MM.1S (cell line): ENCODE results near the gene MAML3.
"Not testable (repeated sequence)": the region's sequence is repeated elsewhere in the genome, so short reads cannot be mapped to it uniquely, and the experiment has no call there.

Experiments
- DNase-seq: peaks from one replicate; pipeline ENCODE4 v3.0.0-alpha.2; 2015
- H2AFZ ChIP-seq: fragments of 300-600 bp; sonication (generic); 2 replicates; pipeline ENCODE4 v1.6.0; 2016; ENCODE audit warnings: antibody characterized with exemption, low read length
- H3F3A ChIP-seq: fragments of 300-600 bp; sonication (generic); 2 replicates; pipeline ENCODE4 v1.6.1; 2016; ENCODE audit warnings: mild to moderate bottlenecking, antibody characterized with exemption, low read length, moderate library complexity, mixed read lengths; ENCODE audit not compliant: insufficient read depth
- H3K27ac ChIP-seq: fragments of 300-600 bp; sonication (generic); 2 replicates; pipeline ENCODE4 v1.5.1; 2016; ENCODE audit warnings: mild to moderate bottlenecking, low read length
- H3K27me3 ChIP-seq: fragments of 300-600 bp; sonication (generic); replicated peaks from 2 replicates; pipeline ENCODE4 v1.6.0; 2016; ENCODE audit warnings: low read length; ENCODE audit not compliant: insufficient read depth
- H3K36me3 ChIP-seq: fragments of 300-600 bp; sonication (generic); replicated peaks from 2 replicates; pipeline ENCODE4 v1.6.1; 2016; ENCODE audit warnings: mild to moderate bottlenecking, low read length, mixed read lengths; ENCODE audit not compliant: insufficient read depth
- H3K4me1 ChIP-seq: fragments of 300-600 bp; sonication (generic); 2 replicates; pipeline ENCODE4 v1.6.1; 2016; ENCODE audit warnings: low read length, mixed read lengths
- H3K4me2 ChIP-seq: fragments of 300-600 bp; sonication (generic); 2 replicates; pipeline ENCODE4 v1.6.0; 2016; ENCODE audit warnings: low read depth, low read length
- H3K4me3 ChIP-seq: fragments of 300-600 bp; sonication (generic); 2 replicates; pipeline ENCODE4 v1.5.1; 2016; ENCODE audit warnings: low read length, mixed read lengths
- H3K79me2 ChIP-seq: fragments of 300-600 bp; sonication (generic); 2 replicates; pipeline ENCODE4 v1.6.1; 2016; ENCODE audit warnings: mixed run types, low read length, mixed read lengths
- H3K9ac ChIP-seq: fragments of 300-600 bp; sonication (generic); 2 replicates; pipeline ENCODE4 v1.6.1; 2016; ENCODE audit warnings: low read length, mixed read lengths
- H3K9me2 ChIP-seq: fragments of 300-600 bp; sonication (generic); replicated peaks from 2 replicates; pipeline ENCODE4 v1.6.1; 2016; ENCODE audit warnings: mild to moderate bottlenecking, low read length, mixed read lengths; ENCODE audit not compliant: insufficient read depth
- H3K9me3 ChIP-seq: fragments of 300-600 bp; sonication (generic); replicated peaks from 2 replicates; pipeline ENCODE4 v1.6.1; 2016; ENCODE audit warnings: mild to moderate bottlenecking, low read length, mixed read lengths; ENCODE audit not compliant: insufficient read depth
- H4K20me1 ChIP-seq: fragments of 300-600 bp; sonication (generic); 2 replicates; pipeline ENCODE4 v1.6.1; 2016; ENCODE audit warnings: mild to moderate bottlenecking, low read length, moderate library complexity, mixed read lengths; ENCODE audit not compliant: insufficient read depth
- EZH2 ChIP-seq: fragments of 300-600 bp; sonication (generic); optimal IDR thresholded peaks from 2 replicates; pipeline ENCODE3; 2017; ENCODE audit warnings: low read depth, mild to moderate bottlenecking, antibody characterized with exemption, low read length, mixed read lengths
- EZH2phosphoT487 ChIP-seq: fragments of 300-600 bp; sonication (generic); IDR thresholded peaks from 2 replicates; pipeline ENCODE4 v1.6.1; 2018; ENCODE audit warnings: antibody characterized with exemption, low read length
- TF ChIP-seq, protein P1 (sequence below): fragments of 300-600 bp; sonication (generic); IDR thresholded peaks from 2 replicates; pipeline ENCODE4 v1.5.1; 2016; ENCODE audit warnings: antibody characterized with exemption, low read length, mixed read lengths

The MAML3 gene

DNA sequence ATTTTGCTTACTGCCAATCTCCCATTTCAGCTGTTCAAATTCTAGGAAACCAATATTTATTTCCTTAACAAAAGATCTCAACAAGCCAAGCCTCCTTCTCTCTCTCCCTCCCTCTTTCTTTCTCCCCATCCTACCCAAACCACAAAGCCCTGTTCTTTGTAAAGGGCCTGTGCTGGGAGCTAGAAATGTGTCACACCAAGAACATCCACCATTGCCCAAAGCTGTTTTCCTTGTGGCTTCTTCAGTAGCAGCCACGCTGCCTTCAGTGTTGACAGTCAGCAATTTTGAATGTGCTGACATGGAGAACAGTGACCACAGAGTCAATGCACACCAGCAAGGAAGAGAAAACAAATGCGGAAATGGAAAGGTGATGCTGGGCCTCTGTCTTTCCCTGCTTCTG, 203.0 kb downstream of the MAML3 start:
- Histone ChIP-seq H3K9me2 (no peaks in the 10 kb centered on the region), H3K36me3 (no peaks in the 10 kb centered on the region), H3K4me2 (peak overlapping the region; percentile 49)

GRCh38 chr4:139950568-139950967, 203.4 kb downstream of the MAML3 start:
- H2AFZ ChIP-seq: peak overlapping the region; percentile 46
- peak overlapping the region; percentile 31; the same call in 1 of the 2 replicates for H3K9ac ChIP-seq
- no peaks in the 10 kb centered on the region for H4K20me1 ChIP-seq
- H3K9me3 ChIP-seq: no peaks in the 10 kb centered on the region
- H3K36me3 ChIP-seq: no peaks in the 10 kb centered on the region
- peaks cover 18% of the 10 kb centered on the region for H3F3A ChIP-seq
- peaks cover 34% of the 10 kb centered on the region for H3K4me1 ChIP-seq
- no peaks in the 10 kb centered on the region for H3K79me2 ChIP-seq
- no peak overlapping the region for H3K4me3 ChIP-seq
- H3K27ac ChIP-seq: peak overlapping the region; percentile 79
- no peaks in the 10 kb centered on the region for H3K27me3 ChIP-seq
- peak; percentile 92 for DNase-seq
- no peaks in the 10 kb centered on the region for H3K9me2 ChIP-seq
- TF ChIP-seq EZH2 (no peak), EZH2phosphoT487 (no peak)
- TF ChIP-seq, protein P1, sequence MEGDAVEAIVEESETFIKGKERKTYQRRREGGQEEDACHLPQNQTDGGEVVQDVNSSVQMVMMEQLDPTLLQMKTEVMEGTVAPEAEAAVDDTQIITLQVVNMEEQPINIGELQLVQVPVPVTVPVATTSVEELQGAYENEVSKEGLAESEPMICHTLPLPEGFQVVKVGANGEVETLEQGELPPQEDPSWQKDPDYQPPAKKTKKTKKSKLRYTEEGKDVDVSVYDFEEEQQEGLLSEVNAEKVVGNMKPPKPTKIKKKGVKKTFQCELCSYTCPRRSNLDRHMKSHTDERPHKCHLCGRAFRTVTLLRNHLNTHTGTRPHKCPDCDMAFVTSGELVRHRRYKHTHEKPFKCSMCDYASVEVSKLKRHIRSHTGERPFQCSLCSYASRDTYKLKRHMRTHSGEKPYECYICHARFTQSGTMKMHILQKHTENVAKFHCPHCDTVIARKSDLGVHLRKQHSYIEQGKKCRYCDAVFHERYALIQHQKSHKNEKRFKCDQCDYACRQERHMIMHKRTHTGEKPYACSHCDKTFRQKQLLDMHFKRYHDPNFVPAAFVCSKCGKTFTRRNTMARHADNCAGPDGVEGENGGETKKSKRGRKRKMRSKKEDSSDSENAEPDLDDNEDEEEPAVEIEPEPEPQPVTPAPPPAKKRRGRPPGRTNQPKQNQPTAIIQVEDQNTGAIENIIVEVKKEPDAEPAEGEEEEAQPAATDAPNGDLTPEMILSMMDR: no peak
- peak overlapping the region; percentile 49 for H3K4me2 ChIP-seq

More for the DNA sequence above, 203.0 kb downstream of the MAML3 start:
- no peak for TF ChIP-seq EZH2
- TF ChIP-seq, protein P1: no peak
- Histone ChIP-seq H3K9ac (peak overlapping the region; percentile 31; the same call in 1 of the 2 replicates), H3K4me3 (no peak overlapping the region), H2AFZ (peak overlapping the region; percentile 55), H3K79me2 (no peaks in the 10 kb centered on the region), H4K20me1 (no peaks in the 10 kb centered on the region), H3K27me3 (no peaks in the 10 kb centered on the region), H3F3A (peaks cover 18% of the 10 kb centered on the region), H3K9me3 (no peaks in the 10 kb centered on the region), H3K4me1 (peaks cover 34% of the 10 kb centered on the region), H3K27ac (peak overlapping the region; percentile 79)
- DNase-seq: peak; percentile 88

- H3K27ac ChIP-seq, DNase-seq, H4K20me1 ChIP-seq, H3K4me2 ChIP-seq, H3K36me3 ChIP-seq, H3K27me3 ChIP-seq, H3K9me3 ChIP-seq, H3F3A ChIP-seq, H2AFZ ChIP-seq, H3K4me3 ChIP-seq, H3K79me2 ChIP-seq, H3K9me2 ChIP-seq, H3K9ac ChIP-seq: not testable (repeated sequence)
- peaks cover 19% of the 10 kb centered on the region for H3K4me1 ChIP-seq
These were observed 209.1 kb downstream of the MAML3 start for GRCh38 chr4:139944916-139945315.

DNA sequence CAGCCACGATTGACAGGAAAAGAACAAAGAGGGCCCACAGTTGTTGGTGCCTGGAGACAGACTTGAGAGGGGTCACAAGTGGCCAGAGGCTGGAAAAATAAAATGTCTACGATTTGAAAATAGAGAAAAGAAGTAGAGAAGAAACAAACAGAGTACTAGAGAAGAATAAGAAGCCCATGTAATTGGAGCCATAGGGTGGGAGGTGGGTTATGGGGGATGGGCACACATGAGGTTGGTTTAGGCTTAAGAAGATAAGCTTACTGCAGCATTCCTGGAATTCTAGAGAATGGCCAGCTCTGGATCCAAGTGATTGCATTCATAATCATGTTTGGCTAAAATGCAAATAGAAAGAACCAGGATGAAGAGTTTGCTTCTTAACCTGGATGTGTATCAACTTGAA, 210.7 kb downstream of the MAML3 start:
- Histone ChIP-seq H2AFZ (no peak overlapping the region), H4K20me1 (no peaks in the 10 kb centered on the region), H3F3A (0 out of 2 replicates have a peak, but pooled peaks cover 3% of the 10 kb centered on the region), H3K9me3 (no peaks in the 10 kb centered on the region), H3K4me2 (no peak overlapping the region), H3K9ac (no peak overlapping the region), H3K36me3 (no peaks in the 10 kb centered on the region), H3K4me1 (peaks cover 14% of the 10 kb centered on the region), H3K27ac (no peak overlapping the region), H3K4me3 (no peak overlapping the region), H3K79me2 (no peaks in the 10 kb centered on the region), H3K9me2 (no peaks in the 10 kb centered on the region), H3K27me3 (no peaks in the 10 kb centered on the region)
- no peak for DNase-seq
- TF ChIP-seq EZH2phosphoT487: no peak
- TF ChIP-seq, protein P1: no peak
- no peak for TF ChIP-seq EZH2
